ENCODE data around the gene INPP5A. TPM values are rescaled to one million over a fixed set of nuclear protein-coding genes. Genes with fewer than 3 reads are reported as not detected.

The INPP5A gene
- total RNA-seq, 1 donor from 2014 or later: 36.4 TPM

DNA sequence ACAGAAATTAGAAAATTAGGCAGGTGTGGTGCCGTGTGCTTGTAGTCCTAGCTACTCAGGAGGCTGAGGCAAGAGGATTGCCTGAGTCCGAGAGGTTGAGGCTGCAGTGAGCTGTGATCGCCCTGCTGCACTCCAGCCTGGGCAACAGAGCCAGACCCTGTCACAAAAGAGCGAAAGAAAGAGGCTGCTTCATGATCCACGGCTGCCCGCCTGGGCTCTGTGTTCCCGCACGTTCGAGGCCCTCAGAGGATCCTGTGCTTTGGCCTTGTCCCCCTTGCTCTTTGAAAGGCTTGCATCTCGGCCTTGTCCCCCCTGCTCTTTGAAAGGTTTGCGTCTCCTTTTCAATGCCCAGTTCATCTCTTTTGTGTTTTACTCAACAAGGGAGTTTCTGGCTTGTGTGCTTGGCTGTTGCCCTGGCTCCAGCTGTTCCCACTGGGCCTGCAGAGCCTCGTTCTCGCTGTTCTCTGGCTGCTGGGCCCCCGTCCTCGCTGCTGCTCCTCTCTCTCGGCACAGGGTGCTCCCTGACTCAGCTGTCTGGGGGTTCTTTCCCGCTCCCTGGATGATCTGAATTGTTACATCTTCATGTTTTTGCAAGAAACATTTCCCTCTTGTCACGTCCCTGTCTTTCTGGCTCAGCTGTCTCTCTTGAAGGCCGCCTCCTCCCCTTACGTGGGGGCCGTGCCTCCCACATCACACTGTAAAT lies 45.1 kb upstream of the INPP5A start:
- H3K36me3 Mint-ChIP-seq (ENCODE audit: unreplicated experiment): no peaks in the 10 kb centered on the region
- TF ChIP-seq, protein P1, sequence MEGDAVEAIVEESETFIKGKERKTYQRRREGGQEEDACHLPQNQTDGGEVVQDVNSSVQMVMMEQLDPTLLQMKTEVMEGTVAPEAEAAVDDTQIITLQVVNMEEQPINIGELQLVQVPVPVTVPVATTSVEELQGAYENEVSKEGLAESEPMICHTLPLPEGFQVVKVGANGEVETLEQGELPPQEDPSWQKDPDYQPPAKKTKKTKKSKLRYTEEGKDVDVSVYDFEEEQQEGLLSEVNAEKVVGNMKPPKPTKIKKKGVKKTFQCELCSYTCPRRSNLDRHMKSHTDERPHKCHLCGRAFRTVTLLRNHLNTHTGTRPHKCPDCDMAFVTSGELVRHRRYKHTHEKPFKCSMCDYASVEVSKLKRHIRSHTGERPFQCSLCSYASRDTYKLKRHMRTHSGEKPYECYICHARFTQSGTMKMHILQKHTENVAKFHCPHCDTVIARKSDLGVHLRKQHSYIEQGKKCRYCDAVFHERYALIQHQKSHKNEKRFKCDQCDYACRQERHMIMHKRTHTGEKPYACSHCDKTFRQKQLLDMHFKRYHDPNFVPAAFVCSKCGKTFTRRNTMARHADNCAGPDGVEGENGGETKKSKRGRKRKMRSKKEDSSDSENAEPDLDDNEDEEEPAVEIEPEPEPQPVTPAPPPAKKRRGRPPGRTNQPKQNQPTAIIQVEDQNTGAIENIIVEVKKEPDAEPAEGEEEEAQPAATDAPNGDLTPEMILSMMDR (IDR thresholded peaks at IDR 0.05): no peak
- peaks cover 7% of the 10 kb centered on the region for H3K27me3 Mint-ChIP-seq (ENCODE audit: unreplicated experiment)
- H3K4me1 Mint-ChIP-seq (ENCODE audit: unreplicated experiment): peaks cover 49% of the 10 kb centered on the region
- H3K4me3 Mint-ChIP-seq (ENCODE audit: unreplicated experiment): no peak overlapping the region
- H3K27ac Mint-ChIP-seq (ENCODE audit: unreplicated experiment): no peak overlapping the region
- H3K9me3 Mint-ChIP-seq (ENCODE audit: unreplicated experiment): no peaks in the 10 kb centered on the region
- no peak for DNase-seq (ENCODE audit: extremely low spot score, unreplicated experiment)

- Mint-ChIP-seq H3K27me3 (ENCODE audit: unreplicated experiment) (peaks cover 8% of the 10 kb centered on the region), H3K4me3 (ENCODE audit: unreplicated experiment) (no peak overlapping the region), H3K36me3 (ENCODE audit: unreplicated experiment) (no peaks in the 10 kb centered on the region), H3K27ac (ENCODE audit: unreplicated experiment) (no peak overlapping the region), H3K9me3 (ENCODE audit: unreplicated experiment) (no peaks in the 10 kb centered on the region), H3K4me1 (ENCODE audit: unreplicated experiment) (peaks cover 45% of the 10 kb centered on the region)
- TF ChIP-seq, protein P1 (IDR thresholded peaks at IDR 0.05): no peak
- peak; percentile 71 for DNase-seq (ENCODE audit: extremely low spot score, unreplicated experiment)
These were observed 44.3 kb upstream of the INPP5A start for GRCh38 chr10:132493246-132493755.

DNA sequence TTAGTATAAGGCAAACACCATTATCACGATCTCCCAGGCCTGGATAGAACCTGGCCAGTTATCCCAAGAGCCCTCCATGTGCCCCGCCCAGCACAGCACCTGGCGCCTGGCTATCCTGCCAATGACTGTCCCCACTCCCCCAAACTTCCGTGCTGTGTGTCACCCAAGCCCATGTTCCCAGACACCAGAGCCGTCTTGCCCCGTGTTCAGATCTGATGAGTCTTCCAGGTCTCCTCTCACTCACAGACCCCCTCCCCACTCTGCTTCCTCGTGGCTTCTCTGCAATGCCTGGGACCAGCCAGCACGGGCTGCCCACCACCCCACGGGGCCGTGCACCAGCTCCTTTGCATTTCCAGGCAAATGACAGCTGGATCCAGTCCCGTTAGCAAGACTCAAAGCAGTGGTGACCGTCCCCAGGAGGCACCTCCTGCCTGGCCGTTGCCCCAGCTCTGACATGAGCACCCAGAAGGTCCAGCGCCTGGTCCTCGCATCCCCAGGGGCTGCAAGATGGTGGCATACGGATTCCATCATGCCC lies 43.8 kb upstream of the INPP5A start:
- H3K4me1 Mint-ChIP-seq (ENCODE audit: unreplicated experiment): peaks cover 40% of the 10 kb centered on the region
- TF ChIP-seq, protein P1 (IDR thresholded peaks at IDR 0.05): no peak
- no peak overlapping the region for H3K27ac Mint-ChIP-seq (ENCODE audit: unreplicated experiment)
- H3K36me3 Mint-ChIP-seq (ENCODE audit: unreplicated experiment): no peaks in the 10 kb centered on the region
- H3K9me3 Mint-ChIP-seq (ENCODE audit: unreplicated experiment): no peaks in the 10 kb centered on the region
- DNase-seq (ENCODE audit: extremely low spot score, unreplicated experiment): peak; percentile 68
- no peak overlapping the region for H3K4me3 Mint-ChIP-seq (ENCODE audit: unreplicated experiment)
- peaks cover 11% of the 10 kb centered on the region for H3K27me3 Mint-ChIP-seq (ENCODE audit: unreplicated experiment)

DNA sequence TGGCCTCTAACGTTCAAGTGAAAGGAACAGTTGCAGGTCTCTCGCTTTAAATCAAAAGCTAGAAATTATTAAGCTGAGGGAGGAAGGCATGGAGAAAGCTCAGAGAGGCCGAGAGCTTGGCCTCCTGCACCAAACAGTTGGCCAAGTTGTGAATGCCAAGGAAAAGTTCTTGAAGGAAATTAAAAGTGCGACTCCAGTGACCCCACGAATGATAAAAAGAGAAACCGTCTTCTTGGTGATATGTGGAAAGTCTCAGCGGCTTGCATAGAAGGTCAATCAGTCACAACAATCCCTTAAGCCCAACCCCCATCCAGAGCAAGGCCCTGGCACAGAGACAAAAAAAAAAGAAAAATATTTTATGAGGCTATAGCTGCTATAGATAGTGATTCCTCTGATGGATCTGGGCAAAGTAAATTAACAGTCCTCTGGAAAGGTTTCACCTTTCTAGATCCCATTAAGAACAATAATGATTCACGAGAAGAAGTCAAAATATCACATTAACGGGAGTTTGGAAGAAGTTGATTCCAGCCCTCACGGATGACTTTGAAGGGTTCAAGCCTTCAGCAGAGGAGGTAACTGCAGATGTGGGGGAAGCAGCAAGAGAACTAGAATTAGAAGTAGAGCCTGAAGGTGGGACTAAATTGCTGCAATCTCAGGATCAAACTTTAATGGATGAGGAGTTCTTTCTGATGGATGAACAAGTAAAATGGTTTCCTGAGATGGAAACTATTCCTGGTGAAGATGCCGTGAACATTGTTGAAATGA lies 42.5 kb upstream of the INPP5A start:
- no peak for DNase-seq (ENCODE audit: extremely low spot score, unreplicated experiment)
- H3K9me3 Mint-ChIP-seq (ENCODE audit: unreplicated experiment): no peaks in the 10 kb centered on the region
- H3K4me1 Mint-ChIP-seq (ENCODE audit: unreplicated experiment): peaks cover 31% of the 10 kb centered on the region
- TF ChIP-seq, protein P1 (IDR thresholded peaks at IDR 0.05): no peak
- H3K27ac Mint-ChIP-seq (ENCODE audit: unreplicated experiment): peak overlapping the region; percentile 64
- H3K4me3 Mint-ChIP-seq (ENCODE audit: unreplicated experiment): no peak overlapping the region
- H3K36me3 Mint-ChIP-seq (ENCODE audit: unreplicated experiment): no peaks in the 10 kb centered on the region
- H3K27me3 Mint-ChIP-seq (ENCODE audit: unreplicated experiment): peaks cover 11% of the 10 kb centered on the region

Data from osteocyte (in vitro differentiated cells).